SK-N-SH treated with all-trans-retinoic acid at 6 μM for 48 hours (cell line): ENCODE results near the gene UVRAG.

Experiments used
- ATAC-seq: fragments of 200-7000 bp; cut with Tn5 transposase; 3 replicates; pipeline ENCODE4 v1.9.1; 2020; ENCODE audit warnings: mild to moderate bottlenecking, moderate library complexity
- ARNTL ChIP-seq: fragments of 450-650 bp; formaldehyde crosslinking; IDR thresholded peaks from 2 replicates; pipeline ENCODE4 v1.5.0; 2020; ENCODE audit warnings: low read depth, mild to moderate bottlenecking, moderate library complexity, borderline replicate concordance
- BACH2 ChIP-seq: fragments of 250-450 bp; sonication (Bioruptor Pico); IDR thresholded peaks from 2 replicates; pipeline ENCODE4 v1.9.0; 2021; ENCODE audit warnings: mild to moderate bottlenecking, borderline replicate concordance
- CSDC2 ChIP-seq: fragments of 250-450 bp; sonication (Bioruptor Pico); IDR thresholded peaks from 2 replicates; pipeline ENCODE4 v1.5.0; 2020; ENCODE audit warnings: mild to moderate bottlenecking, moderate library complexity
- ESRRG ChIP-seq: fragments of 250-450 bp; sonication (Bioruptor Pico); IDR thresholded peaks from 2 replicates; pipeline ENCODE4 v1.6.1; 2021; ENCODE audit warnings: mild to moderate bottlenecking
- GLIS3 ChIP-seq: fragments of 250-450 bp; sonication (Bioruptor Pico); IDR thresholded peaks from 2 replicates; pipeline ENCODE4 v1.5.0; 2020; ENCODE audit warnings: mild to moderate bottlenecking, moderate library complexity
- ISL1 ChIP-seq: fragments of 250-450 bp; sonication (Bioruptor Pico); IDR thresholded peaks from 2 replicates; pipeline ENCODE4 v2.1.2; 2022; ENCODE audit warnings: mild to moderate bottlenecking, moderate library complexity
- OSR1 ChIP-seq: fragments of 250-450 bp; sonication (Bioruptor Pico); IDR thresholded peaks from 2 replicates; pipeline ENCODE4 v1.8.0; 2022; ENCODE audit warnings: moderate library complexity, mild to moderate bottlenecking, inconsistent platforms
- POU6F1 ChIP-seq: fragments of 250-450 bp; sonication (Bioruptor Pico); IDR thresholded peaks from 2 replicates; pipeline ENCODE4 v1.8.0; 2021; ENCODE audit warnings: low read depth, mild to moderate bottlenecking, moderate library complexity, borderline replicate concordance
- PPARA ChIP-seq: fragments of 250-450 bp; sonication (Bioruptor Pico); IDR thresholded peaks from 2 replicates; pipeline ENCODE4 v1.5.0; 2020; ENCODE audit warnings: mild to moderate bottlenecking, borderline replicate concordance
- RARB ChIP-seq: fragments of 250-450 bp; sonication (Bioruptor Pico); IDR thresholded peaks from 2 replicates; pipeline ENCODE4 v1.8.0; 2021; ENCODE audit warnings: mild to moderate bottlenecking, moderate library complexity
- SNAI2 ChIP-seq: fragments of 250-450 bp; sonication (Bioruptor Pico); IDR thresholded peaks from 2 replicates; pipeline ENCODE4 v1.5.0; 2020; ENCODE audit warnings: mild to moderate bottlenecking, moderate library complexity
- TCF4 ChIP-seq: fragments of 250-450 bp; sonication (Bioruptor Pico); IDR thresholded peaks from 2 replicates; pipeline ENCODE4 v1.8.0; 2021; ENCODE audit warnings: mild to moderate bottlenecking, moderate library complexity, borderline replicate concordance
- TSHZ2 ChIP-seq: fragments of 250-450 bp; sonication (Bioruptor Pico); IDR thresholded peaks from 2 replicates; pipeline ENCODE4 v1.5.0; 2020; ENCODE audit warnings: mild to moderate bottlenecking, moderate library complexity
- ZC3H10 ChIP-seq: fragments of 250-450 bp; sonication (Bioruptor Pico); IDR thresholded peaks from 2 replicates; pipeline ENCODE4 v1.5.1; 2021; ENCODE audit warnings: mild to moderate bottlenecking, moderate library complexity
- ZFP3 ChIP-seq: fragments of 250-450 bp; sonication (Bioruptor Pico); IDR thresholded peaks from 2 replicates; pipeline ENCODE4 v1.5.0; 2020; ENCODE audit warnings: mild to moderate bottlenecking, moderate library complexity
- ZFP30 ChIP-seq: fragments of 450-650 bp; formaldehyde crosslinking; IDR thresholded peaks from 2 replicates; pipeline ENCODE4 v1.5.0; 2022; ENCODE audit warnings: mild to moderate bottlenecking, moderate library complexity
- ZNF565 ChIP-seq: fragments of 450-650 bp; formaldehyde crosslinking; conservative IDR thresholded peaks from 2 replicates; pipeline ENCODE4 v1.5.0; 2020; ENCODE audit warnings: low read depth, mild to moderate bottlenecking, moderate library complexity
- ZNF8 ChIP-seq: fragments of 450-650 bp; formaldehyde crosslinking; IDR thresholded peaks from 2 replicates; pipeline ENCODE4 v1.5.0; 2020; ENCODE audit warnings: mild to moderate bottlenecking, moderate library complexity
- TF ChIP-seq, protein P1 (sequence below): fragments of 250-450 bp; sonication (Bioruptor Pico); IDR thresholded peaks from 2 replicates; pipeline ENCODE4 v1.5.1; 2021; ENCODE audit warnings: mild to moderate bottlenecking, moderate library complexity
- TF ChIP-seq, protein P2 (sequence below): fragments of 250-450 bp; sonication (Bioruptor Pico); IDR thresholded peaks from 2 replicates; pipeline ENCODE4 v1.5.1; 2020; ENCODE audit warnings: low read depth, mild to moderate bottlenecking, moderate library complexity

The UVRAG gene

DNA sequence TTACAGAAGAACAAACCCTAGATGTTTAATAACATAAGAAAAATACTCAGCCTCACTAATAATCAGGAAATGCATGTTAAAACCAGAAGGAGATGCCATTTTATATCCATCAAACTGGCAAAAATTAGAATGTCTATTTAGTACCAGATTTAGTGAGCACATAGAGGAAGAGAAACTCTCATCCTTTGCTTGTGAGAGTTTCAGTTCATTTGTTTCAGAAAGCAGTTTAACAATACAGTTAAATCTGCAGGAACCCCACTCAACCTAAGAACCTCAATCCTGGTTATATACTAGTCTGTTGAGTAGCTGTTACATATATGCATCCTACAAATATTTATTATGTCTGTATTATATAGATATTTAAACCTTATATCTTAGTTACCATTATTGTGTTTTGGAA is 218.7 kb downstream of the UVRAG start (continued):
- TF ChIP-seq PPARA (CRISPR knock-in tag) (no peak), ZFP3 (CRISPR knock-in tag) (no peak), CSDC2 (CRISPR knock-in tag) (no peak), RARB (CRISPR knock-in tag) (no peak), ARNTL (CRISPR knock-in tag) (no peak)

GRCh38 chr11:76035020-76035419 is 220.0 kb downstream of the UVRAG start:
- ATAC-seq: no peak
- TF ChIP-seq, protein P1, sequence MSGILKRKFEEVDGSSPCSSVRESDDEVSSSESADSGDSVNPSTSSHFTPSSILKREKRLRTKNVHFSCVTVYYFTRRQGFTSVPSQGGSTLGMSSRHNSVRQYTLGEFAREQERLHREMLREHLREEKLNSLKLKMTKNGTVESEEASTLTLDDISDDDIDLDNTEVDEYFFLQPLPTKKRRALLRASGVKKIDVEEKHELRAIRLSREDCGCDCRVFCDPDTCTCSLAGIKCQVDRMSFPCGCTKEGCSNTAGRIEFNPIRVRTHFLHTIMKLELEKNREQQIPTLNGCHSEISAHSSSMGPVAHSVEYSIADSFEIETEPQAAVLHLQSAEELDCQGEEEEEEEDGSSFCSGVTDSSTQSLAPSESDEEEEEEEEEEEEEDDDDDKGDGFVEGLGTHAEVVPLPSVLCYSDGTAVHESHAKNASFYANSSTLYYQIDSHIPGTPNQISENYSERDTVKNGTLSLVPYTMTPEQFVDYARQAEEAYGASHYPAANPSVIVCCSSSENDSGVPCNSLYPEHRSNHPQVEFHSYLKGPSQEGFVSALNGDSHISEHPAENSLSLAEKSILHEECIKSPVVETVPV (CRISPR knock-in tag): no peak
- TF ChIP-seq POU6F1: no peak
- no peak for TF ChIP-seq TCF4 (CRISPR knock-in tag)
- TF ChIP-seq ZNF8 (CRISPR knock-in tag): no peak
- TF ChIP-seq ZFP30: no peak
- TF ChIP-seq, protein P2, sequence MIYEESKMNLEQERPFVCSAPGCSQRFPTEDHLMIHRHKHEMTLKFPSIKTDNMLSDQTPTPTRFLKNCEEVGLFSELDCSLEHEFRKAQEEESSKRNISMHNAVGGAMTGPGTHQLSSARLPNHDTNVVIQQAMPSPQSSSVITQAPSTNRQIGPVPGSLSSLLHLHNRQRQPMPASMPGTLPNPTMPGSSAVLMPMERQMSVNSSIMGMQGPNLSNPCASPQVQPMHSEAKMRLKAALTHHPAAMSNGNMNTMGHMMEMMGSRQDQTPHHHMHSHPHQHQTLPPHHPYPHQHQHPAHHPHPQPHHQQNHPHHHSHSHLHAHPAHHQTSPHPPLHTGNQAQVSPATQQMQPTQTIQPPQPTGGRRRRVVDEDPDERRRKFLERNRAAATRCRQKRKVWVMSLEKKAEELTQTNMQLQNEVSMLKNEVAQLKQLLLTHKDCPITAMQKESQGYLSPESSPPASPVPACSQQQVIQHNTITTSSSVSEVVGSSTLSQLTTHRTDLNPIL: no peak
- TF ChIP-seq BACH2 (CRISPR knock-in tag): no peak
- TF ChIP-seq, all 23 proteins: peak for 0

- no peak for ATAC-seq
- no peak for TF ChIP-seq ZC3H10 (CRISPR knock-in tag)
- TF ChIP-seq, protein P1 (CRISPR knock-in tag): no peak
- TF ChIP-seq ZFP3 (CRISPR knock-in tag): no peak
- no peak for TF ChIP-seq TSHZ2
- no peak for TF ChIP-seq ESRRG (CRISPR knock-in tag)
- no peak for TF ChIP-seq ZNF8 (CRISPR knock-in tag)
- TF ChIP-seq ZNF565 (CRISPR knock-in tag): no peak
- no peak for TF ChIP-seq SNAI2 (CRISPR knock-in tag)
- TF ChIP-seq RARB (CRISPR knock-in tag): no peak
- no peak for TF ChIP-seq CSDC2 (CRISPR knock-in tag)
- TF ChIP-seq PPARA (CRISPR knock-in tag): no peak
- TF ChIP-seq OSR1 (CRISPR knock-in tag): no peak
- TF ChIP-seq, protein P2: no peak
- TF ChIP-seq GLIS3 (CRISPR knock-in tag): no peak
- TF ChIP-seq BACH2 (CRISPR knock-in tag): no peak
- TF ChIP-seq ISL1 (CRISPR knock-in tag): no peak
Observed at GRCh38 chr11:76038608-76039007, 223.6 kb downstream of the UVRAG start.
